Neural cell (in vitro differentiated cells): ENCODE data around the gene RETREG1. TPM values are rescaled to one million over a fixed set of nuclear protein-coding genes. Genes with fewer than 3 reads are reported as not detected.

Source experiments
- H2AFZ ChIP-seq: fragments of 200-600, 300-800 bp; sonication (generic), shearing (Covaris generic); 2 replicates; pipeline ENCODE4 v1.6.0; 2014; ENCODE audit warnings: low read depth, mild to moderate bottlenecking, antibody characterized with exemption, low read length, moderate library complexity
- H3F3A ChIP-seq: fragments of 200-600 bp; shearing (Covaris generic); 2 replicates; pipeline ENCODE4 v1.6.1; 2016; ENCODE audit warnings: mild to moderate bottlenecking, moderate library complexity, mixed read lengths, antibody characterized with exemption, low read length; ENCODE audit not compliant: insufficient read depth, poor library complexity, severe bottlenecking
- H3K27ac ChIP-seq: fragments of 200-600, 300-800 bp; sonication (generic), shearing (Covaris generic); 2 replicates; pipeline ENCODE4 v1.5.1; 2014; ENCODE audit warnings: mild to moderate bottlenecking, low read length, moderate library complexity
- H3K27me3 ChIP-seq: fragments of 300-800, 200-600 bp; sonication (generic), shearing (Covaris generic); 2 replicates; pipeline ENCODE4 v1.6.0; 2014; ENCODE audit warnings: mild to moderate bottlenecking, low read depth, low read length, moderate library complexity; ENCODE audit not compliant: insufficient read depth
- H3K36me3 ChIP-seq: fragments of 300-800, 200-600 bp; sonication (generic), shearing (Covaris generic); 2 replicates; pipeline ENCODE4 v1.5.1; 2014; ENCODE audit warnings: mild to moderate bottlenecking, antibody characterized with exemption, low read length, moderate library complexity; ENCODE audit not compliant: insufficient read depth
- H3K4me2 ChIP-seq: fragments of 300-800, 200-600 bp; sonication (generic), shearing (Covaris generic); 2 replicates; pipeline ENCODE4 v1.6.0; 2014; ENCODE audit warnings: mild to moderate bottlenecking, low read length
- H3K4me3 ChIP-seq: fragments of 300-800, 200-600 bp; sonication (generic), shearing (Covaris generic); 2 replicates; pipeline ENCODE4 v1.5.1; 2014; ENCODE audit warnings: mild to moderate bottlenecking, low read length, moderate library complexity
- H3K79me2 ChIP-seq: fragments of 200-600 bp; shearing (Covaris generic); replicated peaks from 2 replicates; pipeline ENCODE4 v1.6.0; 2014; ENCODE audit warnings: mild to moderate bottlenecking, low read length, moderate library complexity; ENCODE audit not compliant: insufficient read depth
- H3K9ac ChIP-seq: fragments of 300-800, 200-600 bp; sonication (generic), shearing (Covaris generic); 2 replicates; pipeline ENCODE4 v1.6.1; 2016; ENCODE audit warnings: mild to moderate bottlenecking, low read length, mixed read lengths
- H3K9me2 ChIP-seq: fragments of 200-600 bp; shearing (Covaris generic); 2 replicates; pipeline ENCODE4 v1.6.1; 2016; ENCODE audit warnings: mild to moderate bottlenecking, low read length, mixed read lengths; ENCODE audit not compliant: insufficient read depth
- H3K9me3 ChIP-seq: fragments of 200-600, 300-800 bp; sonication (generic), shearing (Covaris generic); 2 replicates; pipeline ENCODE4 v1.6.1; 2016; ENCODE audit warnings: mild to moderate bottlenecking, mixed run types, low read length, moderate library complexity, mixed read lengths
- H4K20me1 ChIP-seq: fragments of 200-600 bp; shearing (Covaris generic); 2 replicates; pipeline ENCODE4 v1.6.1; 2016; ENCODE audit warnings: mild to moderate bottlenecking, mixed run types; ENCODE audit not compliant: insufficient read depth
- CTCF ChIP-seq: fragments of 450-650 bp; IDR thresholded peaks from 2 replicates; pipeline ENCODE4 v1.5.1; 2014; ENCODE audit warnings: antibody characterized with exemption, mild to moderate bottlenecking, moderate library complexity; ENCODE audit not compliant: poor library complexity, severe bottlenecking
- EP300 ChIP-seq: fragments of 450-650 bp; conservative IDR thresholded peaks from 2 replicates; pipeline ENCODE4 v1.6.1; 2014; ENCODE audit warnings: antibody characterized with exemption, mild to moderate bottlenecking, moderate library complexity; ENCODE audit not compliant: poor library complexity, severe bottlenecking
- EZH2 ChIP-seq: fragments of 200-600, 300-800 bp; shearing (Covaris generic), sonication (generic); IDR thresholded peaks from 2 replicates; pipeline ENCODE4 v1.6.1; 2014; ENCODE audit warnings: antibody characterized with exemption, low read length, borderline replicate concordance, mild to moderate bottlenecking; ENCODE audit not compliant: insufficient read depth, poor library complexity, severe bottlenecking
- MXI1 ChIP-seq: fragments of 450-650 bp; conservative IDR thresholded peaks from 2 replicates; pipeline ENCODE4 v1.6.1; 2014; ENCODE audit warnings: antibody characterized with exemption, mild to moderate bottlenecking; ENCODE audit not compliant: poor library complexity, severe bottlenecking
- POLR2AphosphoS5 ChIP-seq: IDR thresholded peaks from 2 replicates; pipeline ENCODE4 v1.6.1; 2012
- RAD21 ChIP-seq: fragments of 450-650 bp; conservative IDR thresholded peaks from 2 replicates; pipeline ENCODE4 v1.6.1; 2014; ENCODE audit warnings: antibody characterized with exemption, mild to moderate bottlenecking, moderate library complexity
- REST ChIP-seq: IDR thresholded peaks from 2 replicates; pipeline ENCODE4 v1.6.1; 2012; ENCODE audit warnings: borderline replicate concordance
- SMC3 ChIP-seq: fragments of 450-650 bp; conservative IDR thresholded peaks from 2 replicates; pipeline ENCODE4 v1.6.1; 2014; ENCODE audit warnings: antibody characterized with exemption, mild to moderate bottlenecking, moderate library complexity; ENCODE audit not compliant: poor library complexity
- TAF1 ChIP-seq: IDR thresholded peaks from 2 replicates; pipeline ENCODE4 v1.6.1; 2012; ENCODE audit warnings: low read depth
- polyA plus RNA-seq: library from polyadenylated mRNA; depleted of rRNA; stranded (reverse); fragments of >200 nt; gene quantifications from 2 replicates; pipeline ENCODE4 v1.2.3, GENCODE V29; 2014

RETREG1 gene
- polyA plus RNA-seq, 1 donor from 2014 or later = 25.4 TPM

GRCh38 chr5:16586556-16586955 is 30.2 kb downstream of the RETREG1 start:
- no peak overlapping the region for H3K4me3 ChIP-seq
- TF ChIP-seq POLR2AphosphoS5 (no peak), MXI1 (no peak), TAF1 (no peak), RAD21 (no peak), CTCF (no peak), SMC3 (no peak), REST (no peak), EZH2 (no peak), EP300 (no peak)
- no peaks in the 10 kb centered on the region for H3K79me2 ChIP-seq
- no peaks in the 10 kb centered on the region for H3K9me3 ChIP-seq
- H4K20me1 ChIP-seq = no peaks in the 10 kb centered on the region
- no peaks in the 10 kb centered on the region for H3K9me2 ChIP-seq
- no peaks in the 10 kb centered on the region for H3K27me3 ChIP-seq
- H3K4me2 ChIP-seq = no peak overlapping the region
- no peak overlapping the region for H3K27ac ChIP-seq
- H3F3A ChIP-seq = no peaks in the 10 kb centered on the region
- H3K36me3 ChIP-seq = no peaks in the 10 kb centered on the region
- H2AFZ ChIP-seq = no peak overlapping the region
- H3K9ac ChIP-seq = no peak overlapping the region

GRCh38 chr5:16585041-16585667 is 31.6 kb downstream of the RETREG1 start:
- no peak overlapping the region for H2AFZ ChIP-seq
- H3F3A ChIP-seq = no peaks in the 10 kb centered on the region
- no peaks in the 10 kb centered on the region for H4K20me1 ChIP-seq
- no peaks in the 10 kb centered on the region for H3K9me3 ChIP-seq
- no peaks in the 10 kb centered on the region for H3K9me2 ChIP-seq
- no peaks in the 10 kb centered on the region for H3K27me3 ChIP-seq
- no peak overlapping the region for H3K4me3 ChIP-seq
- H3K79me2 ChIP-seq = no peaks in the 10 kb centered on the region
- H3K36me3 ChIP-seq = no peaks in the 10 kb centered on the region
- no peak overlapping the region for H3K4me2 ChIP-seq
- H3K27ac ChIP-seq = no peak overlapping the region
- TF ChIP-seq RAD21 (no peak), MXI1 (no peak), REST (no peak), EP300 (no peak), EZH2 (no peak)
- no peak overlapping the region for H3K9ac ChIP-seq
